Measurements from ENCODE around the gene SKIL.
A peak's percentile ranks its signal among the peaks of the same experiment; 100 is the strongest.
"Not testable (repeated sequence)": the region's sequence is repeated elsewhere in the genome, so short reads cannot be mapped to it uniquely, and the experiment has no call there.

The SKIL gene

GRCh38 chr3:170357176-170358041 lies at the start of gene SKIL:
SKIL (plus strand) TSS chr3:170357715; CDS start chr3:170360332, 2,617 bp downstream.
- DNase-seq: peak; percentile 98

DNA sequence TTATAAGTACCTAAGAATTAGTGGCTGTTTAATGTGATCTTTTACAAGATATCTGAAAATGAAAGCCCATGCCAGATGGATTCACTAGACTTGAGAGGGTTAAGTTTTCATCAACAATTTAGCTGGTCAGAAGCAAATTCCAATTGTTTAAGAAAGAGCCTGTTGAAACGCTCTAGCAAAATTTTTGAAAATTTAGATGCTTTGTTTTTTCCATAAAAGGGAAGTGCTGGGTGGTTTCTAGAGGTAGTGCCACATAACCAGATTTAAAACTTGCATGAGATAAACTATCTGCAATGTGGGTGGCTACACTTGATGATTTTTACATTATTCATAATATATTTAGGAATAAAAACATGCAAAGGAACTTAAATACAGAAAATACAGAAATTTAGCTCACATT lies 48.5 kb upstream of the SKIL start:
- DNase-seq: no peak

DNA sequence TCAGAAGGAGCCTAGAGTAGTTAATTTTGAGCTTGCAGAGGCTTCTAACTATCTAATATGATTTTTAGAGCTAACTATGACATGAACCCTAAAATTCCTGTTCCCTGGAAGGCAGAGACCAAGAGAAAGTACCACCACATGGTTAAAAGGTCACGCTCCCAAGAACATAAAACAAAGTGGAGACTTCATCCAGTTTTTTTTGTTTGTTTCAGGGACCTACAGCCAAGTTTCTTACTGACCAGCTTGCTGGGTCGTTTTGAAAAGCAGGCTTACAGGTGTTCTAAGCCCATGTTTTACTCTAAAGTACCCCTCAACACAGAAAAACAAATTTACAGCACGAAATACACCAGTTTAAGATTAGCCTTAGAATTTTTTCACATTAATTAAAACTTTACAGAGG lies 39.6 kb upstream of the SKIL start:
- no peak for DNase-seq

DNA sequence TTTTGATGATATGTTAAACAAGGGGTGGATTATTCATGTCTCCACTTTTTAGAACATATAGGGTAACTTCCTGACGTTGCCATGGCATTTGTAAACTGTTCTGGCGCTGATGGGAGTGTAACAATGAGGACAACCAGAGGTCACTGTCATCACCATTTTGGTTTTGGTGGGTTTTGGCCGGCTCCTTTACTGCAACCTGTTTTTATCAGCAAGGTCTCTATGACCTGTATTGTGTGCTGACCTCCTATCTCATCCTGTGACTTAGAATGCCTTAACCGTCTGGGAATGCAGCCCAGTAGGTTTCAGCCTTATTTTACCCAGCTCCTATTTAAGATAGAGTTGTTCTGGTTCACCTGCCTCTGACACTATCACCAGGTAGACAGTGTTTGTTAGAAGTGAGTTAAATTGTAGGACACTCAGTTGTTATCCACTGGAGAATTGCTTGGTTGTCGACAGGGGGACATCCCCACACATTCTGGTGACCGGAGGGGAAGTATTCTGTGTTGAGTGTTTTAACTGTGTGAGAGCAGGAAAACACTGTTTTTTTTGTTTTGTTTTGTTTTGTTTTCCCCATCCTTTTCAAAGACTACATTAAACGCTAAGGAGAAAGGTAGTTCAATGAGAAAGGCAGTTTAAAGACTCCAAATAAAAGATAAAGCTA lies 36.9 kb upstream of the SKIL start:
- no peak for DNase-seq

- DNase-seq: peak; percentile 34
These were observed 36.0 kb upstream of the SKIL start for GRCh38 chr3:170321321-170322034.

- DNase-seq: no peak
These were observed 34.8 kb upstream of the SKIL start for GRCh38 chr3:170322566-170323269.

- no peak for DNase-seq
These were observed 34.2 kb upstream of the SKIL start for GRCh38 chr3:170323331-170323730.

- DNase-seq: no peak
These were observed 32.6 kb upstream of the SKIL start for GRCh38 chr3:170324962-170325361.

GRCh38 chr3:170327040-170327808 lies 30.3 kb upstream of the SKIL start:
- no peak for DNase-seq

DNA sequence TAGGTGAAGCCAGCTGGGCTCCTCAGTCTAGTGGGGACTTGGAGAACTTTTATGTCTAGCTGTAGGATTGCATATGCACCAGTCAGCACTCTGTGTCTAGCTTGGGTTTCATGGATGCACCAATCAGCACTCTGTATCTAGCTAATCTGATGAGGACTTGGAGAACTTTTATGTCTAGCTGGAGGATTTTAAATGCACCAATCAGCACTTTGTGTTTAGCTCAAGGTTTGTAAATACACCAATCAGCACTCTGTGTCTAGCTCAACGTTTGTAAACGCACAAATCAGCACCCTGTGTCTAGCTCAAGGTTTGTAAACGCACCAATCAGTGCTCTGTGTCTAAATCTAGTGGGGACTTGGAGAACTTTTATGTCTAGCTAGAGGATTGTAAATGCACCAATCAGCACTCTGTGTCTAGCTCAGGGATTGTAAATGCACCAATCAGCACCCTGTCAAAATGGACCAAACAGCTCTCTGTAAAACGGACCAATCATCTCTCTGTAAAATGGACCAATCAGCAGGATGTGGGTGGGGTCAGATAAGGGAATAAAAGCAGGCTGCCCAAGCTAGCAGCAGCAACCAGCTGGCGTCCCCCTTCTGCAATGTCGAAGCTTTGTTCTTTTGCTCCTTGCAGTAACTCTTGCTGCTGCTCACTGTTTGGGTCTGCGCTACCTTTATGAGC lies 29.5 kb upstream of the SKIL start:
- DNase-seq: not testable (repeated sequence)

GRCh38 chr3:170330366-170330765 lies 27.1 kb upstream of the SKIL start:
- no peak for DNase-seq

GRCh38 chr3:170331143-170331542 lies 26.4 kb upstream of the SKIL start:
- peak; percentile 88 for DNase-seq

- DNase-seq: no peak
These were observed 20.1 kb upstream of the SKIL start for GRCh38 chr3:170337420-170337819.

DNA sequence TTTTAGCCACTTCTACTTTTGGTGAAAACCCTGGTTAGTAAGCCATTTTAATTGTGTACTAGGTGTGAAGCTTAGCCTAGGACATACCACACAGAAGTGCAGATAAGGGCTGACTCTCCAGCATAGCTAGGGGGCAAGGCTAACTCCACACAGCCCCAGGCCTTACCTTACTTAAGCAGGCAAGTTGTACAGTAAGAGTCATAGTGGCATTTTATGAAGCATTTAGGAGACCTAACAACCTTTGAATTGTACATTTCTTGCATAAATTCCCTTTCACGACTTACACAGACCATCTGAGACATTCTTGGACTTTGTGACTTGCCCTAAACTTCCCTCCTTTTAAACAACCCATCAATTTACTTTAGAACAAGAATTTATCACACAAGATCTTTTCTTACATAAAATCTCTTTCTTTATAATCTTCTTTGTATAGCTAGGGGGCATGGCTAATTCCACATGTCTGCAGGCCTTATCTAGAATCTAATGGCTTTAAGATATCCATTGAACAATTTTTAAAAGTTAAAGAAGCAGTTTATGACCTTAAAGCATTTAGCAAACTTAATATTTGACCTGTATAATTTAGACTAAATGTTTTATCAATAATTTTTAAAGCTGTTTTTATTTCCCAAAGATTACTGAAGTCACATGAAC lies 18.7 kb upstream of the SKIL start:
- no peak for DNase-seq

DNA sequence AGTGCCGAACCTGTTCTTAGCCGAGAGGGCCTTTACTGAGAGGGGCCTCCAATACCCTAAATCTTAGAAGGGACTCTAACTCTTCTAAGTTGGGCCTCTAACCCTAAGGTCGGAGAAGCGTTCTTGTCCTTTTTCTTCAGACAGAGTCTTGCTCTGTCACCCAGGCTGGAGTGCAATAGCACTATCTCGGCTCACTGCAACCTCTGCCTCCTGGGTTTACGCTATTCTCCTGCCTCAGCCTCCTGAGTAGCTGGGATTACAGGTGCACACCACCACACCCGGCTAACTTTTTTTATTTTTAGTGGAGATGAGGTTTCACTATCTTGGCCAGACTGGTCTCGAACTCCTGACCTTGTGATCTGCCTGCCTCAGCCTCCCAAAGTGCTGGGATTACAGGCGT lies 15.2 kb upstream of the SKIL start:
- DNase-seq: not testable (repeated sequence)

DNA sequence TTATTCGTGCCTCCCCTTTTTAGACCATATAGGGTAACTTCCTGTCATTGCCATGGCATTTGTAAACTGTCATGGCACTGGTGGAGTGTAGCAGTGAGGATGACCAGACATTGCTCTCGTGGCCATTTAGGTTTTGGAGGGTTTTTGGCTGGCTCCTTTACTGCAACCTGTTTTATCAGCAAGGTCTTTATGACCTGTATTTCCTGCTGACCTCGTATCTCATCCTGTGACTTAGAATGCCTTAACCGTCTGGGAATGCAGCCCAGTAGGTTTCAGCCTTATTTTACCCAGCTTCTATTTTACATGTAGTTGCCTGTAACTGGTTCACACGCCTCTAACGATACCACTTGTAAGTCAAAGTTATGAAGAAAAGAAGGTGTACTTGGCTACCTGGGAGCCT lies 13.7 kb upstream of the SKIL start:
- DNase-seq: not testable (repeated sequence)

GRCh38 chr3:170344971-170345370 lies 12.5 kb upstream of the SKIL start:
- no peak for DNase-seq

- no peak for DNase-seq
These were observed 10.8 kb upstream of the SKIL start for GRCh38 chr3:170346481-170347392.

GRCh38 chr3:170350515-170351413 lies 6.8 kb upstream of the SKIL start:
- peak; percentile 7 for DNase-seq
